Stimulated activated CD4-positive, alpha-beta T cell treated with anti-CD3 and anti-CD28 coated beads, Interleukin-4, amount 100 ng/mL, for 24 hours (primary cell): ENCODE data around the gene FOXJ2.
"Not testable (repeated sequence)": the region's sequence is repeated elsewhere in the genome, so short reads cannot be mapped to it uniquely, and the experiment has no call there.

ENCODE experiments used
- DNase-seq: peaks from one replicate; pipeline ENCODE4 v3.0.0-alpha.2; 2020

FOXJ2 gene

DNA sequence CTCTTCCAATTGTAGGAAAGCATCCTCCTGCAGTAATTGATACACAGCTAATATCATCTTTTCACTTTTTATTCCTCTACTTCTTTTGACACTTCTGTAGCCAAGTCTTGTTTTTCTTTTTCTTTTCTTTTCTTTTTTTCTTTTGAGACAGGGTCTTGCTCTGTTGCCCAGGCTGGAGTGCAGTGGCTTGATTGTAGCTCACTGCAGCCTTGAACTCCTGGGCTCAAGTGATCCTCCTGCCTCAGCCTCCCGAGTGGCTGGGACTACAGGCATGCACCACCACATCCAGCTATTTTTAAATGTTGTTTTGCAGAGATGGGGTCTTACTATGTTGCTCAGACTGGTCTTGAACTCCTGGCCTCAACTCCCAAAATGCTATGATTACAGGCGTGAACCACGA, 39.3 kb downstream of the FOXJ2 start:
- not testable (repeated sequence) for DNase-seq

- DNase-seq = no peak
Measured at GRCh38 chr12:8075935-8076334, 43.4 kb downstream of the FOXJ2 start.

DNA sequence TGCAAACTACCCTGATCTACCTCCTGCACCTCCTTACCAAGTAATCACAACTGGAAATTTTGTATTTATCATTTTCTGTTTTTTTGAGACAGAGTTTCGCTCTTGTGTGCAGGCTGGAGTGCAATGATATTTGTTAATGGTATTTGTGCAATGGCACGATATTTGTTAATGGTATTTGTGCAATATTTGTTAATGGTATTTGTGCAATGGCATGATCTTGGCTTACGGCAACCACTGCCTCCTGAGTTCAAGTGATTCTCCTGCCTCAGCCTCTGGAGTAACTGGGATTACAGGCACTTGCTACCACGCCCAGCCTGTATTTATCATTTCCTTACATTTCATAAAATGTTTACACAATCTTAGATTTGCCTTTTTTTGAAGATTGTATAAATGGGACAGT, 43.9 kb downstream of the FOXJ2 start:
- DNase-seq = no peak

- no peak for DNase-seq
Measured at GRCh38 chr12:8077207-8077606, 44.7 kb downstream of the FOXJ2 start.

DNA sequence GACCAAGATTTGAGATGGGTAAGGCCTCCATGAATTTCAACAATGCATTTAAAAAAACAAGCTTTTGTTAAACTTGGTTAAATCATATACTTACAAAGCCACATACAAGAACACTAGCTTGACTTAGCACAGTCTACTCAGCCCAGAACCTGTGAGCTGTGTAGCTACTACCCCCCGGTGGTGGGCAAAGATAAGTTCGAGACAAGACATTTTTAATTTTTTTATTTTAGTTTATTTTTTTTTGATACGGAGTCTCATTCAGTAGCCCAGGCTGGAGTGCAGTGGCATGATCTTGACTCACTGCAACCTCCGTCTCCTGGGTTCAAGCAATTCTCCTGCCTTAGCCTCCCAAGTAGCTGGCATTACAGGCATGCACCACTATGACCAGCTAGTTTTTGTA, 45.9 kb downstream of the FOXJ2 start:
- peak; percentile 70 for DNase-seq

DNA sequence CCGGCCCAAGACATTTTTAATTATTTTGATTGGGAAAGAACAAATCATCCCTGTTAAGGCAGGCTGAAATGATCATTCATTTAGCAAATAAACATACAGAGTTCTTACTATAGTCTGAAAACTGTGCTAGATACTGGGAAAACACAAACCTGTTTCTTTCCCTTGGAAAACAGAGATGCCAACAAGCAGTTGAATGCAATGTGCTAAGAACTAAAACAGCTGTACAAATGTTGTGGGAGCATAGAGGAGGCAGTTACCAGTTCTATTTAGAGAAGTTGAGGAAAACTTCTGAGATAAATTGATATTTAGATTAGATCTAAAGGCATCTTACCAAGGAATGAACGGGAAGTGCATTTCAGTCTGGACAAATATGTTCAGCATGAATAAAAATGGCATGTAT, 46.4 kb downstream of the FOXJ2 start:
- no peak for DNase-seq

DNA sequence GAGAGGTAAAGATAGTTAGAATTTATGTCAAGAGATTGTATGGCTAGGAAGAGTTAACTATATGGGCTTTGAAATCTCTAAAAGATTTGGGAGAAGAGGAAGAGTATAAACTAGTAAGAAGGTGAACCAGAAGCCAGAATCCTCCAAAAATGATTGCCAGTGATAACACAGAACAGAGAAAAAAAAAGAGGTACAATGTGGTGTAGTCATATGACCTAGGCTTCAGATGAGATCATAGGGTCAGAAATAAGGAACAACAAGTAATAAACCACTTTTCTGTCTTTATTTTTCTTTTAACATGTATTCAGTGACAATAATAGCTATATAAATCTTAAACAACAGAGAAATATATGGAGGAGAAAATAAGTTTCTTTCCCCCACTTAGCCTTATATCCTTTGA, 47.6 kb downstream of the FOXJ2 start:
- DNase-seq = no peak

DNA sequence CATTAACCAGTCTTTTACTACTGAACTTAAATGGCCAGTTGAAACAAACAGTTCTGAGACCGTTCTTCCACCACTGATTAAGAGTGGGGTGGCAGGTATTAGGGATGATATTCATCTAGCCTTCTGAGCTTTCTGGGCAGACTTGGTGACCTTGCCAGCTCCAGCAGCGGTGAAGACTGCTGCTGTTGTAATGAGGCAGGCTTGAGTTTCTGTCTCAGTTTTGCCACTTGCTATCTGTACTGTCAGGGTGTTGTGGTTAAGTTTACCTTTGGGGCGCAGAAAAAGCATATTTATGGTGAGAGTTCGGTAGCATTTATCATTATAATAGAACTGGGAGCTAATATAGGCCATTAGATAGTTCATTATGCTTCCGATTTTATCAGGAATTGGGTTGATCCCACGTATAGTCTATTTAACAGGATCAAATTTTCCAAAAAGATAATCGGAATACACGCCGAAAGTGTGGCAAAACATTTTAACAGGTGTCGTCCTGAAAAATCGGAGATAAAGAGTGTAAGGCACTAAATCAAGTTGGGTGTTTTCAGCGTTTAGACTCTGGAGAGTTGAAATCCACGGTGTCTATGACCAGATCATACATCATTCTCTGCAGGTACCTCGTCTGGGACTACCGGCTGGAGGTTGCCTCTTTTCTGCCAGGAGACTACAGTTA, 48.9 kb downstream of the FOXJ2 start:
- peak; percentile 28 for DNase-seq

DNA sequence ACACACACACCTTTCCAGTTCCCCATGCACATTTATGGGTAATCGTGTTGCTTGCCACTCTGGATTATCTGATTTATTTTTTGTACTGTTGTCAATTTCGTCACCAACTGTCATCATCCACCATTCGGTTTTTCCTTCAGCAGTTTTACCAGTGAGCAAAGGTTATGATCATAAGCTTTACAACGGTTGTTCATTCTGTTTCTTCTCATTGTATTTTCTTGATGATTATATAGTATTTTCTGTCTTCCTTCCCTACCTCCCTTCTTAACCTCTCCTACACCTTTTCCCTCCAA, 50.2 kb downstream of the FOXJ2 start:
- DNase-seq = no peak

DNA sequence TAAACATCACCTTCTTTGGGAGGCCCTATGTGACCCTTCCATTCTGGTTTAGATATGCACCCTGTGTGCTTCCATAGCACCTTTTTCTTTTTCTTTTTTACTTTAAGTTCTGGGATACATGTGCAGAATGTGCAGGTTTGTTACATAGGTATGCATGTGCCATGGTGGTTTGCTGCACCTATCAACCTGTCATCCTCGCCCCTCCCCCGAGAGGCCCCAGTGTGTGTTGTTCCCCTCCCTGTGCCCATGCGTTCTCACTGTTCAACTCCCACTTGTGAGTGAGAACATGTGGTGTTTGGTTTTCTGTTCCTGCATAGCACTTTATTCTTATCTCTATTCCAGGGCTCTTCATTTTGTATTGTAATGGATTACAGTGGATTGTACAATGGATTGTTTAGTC, 51.8 kb downstream of the FOXJ2 start:
- DNase-seq = peak; percentile 33

- no peak for DNase-seq
Measured at GRCh38 chr12:8087666-8088065, 55.1 kb downstream of the FOXJ2 start.

DNA sequence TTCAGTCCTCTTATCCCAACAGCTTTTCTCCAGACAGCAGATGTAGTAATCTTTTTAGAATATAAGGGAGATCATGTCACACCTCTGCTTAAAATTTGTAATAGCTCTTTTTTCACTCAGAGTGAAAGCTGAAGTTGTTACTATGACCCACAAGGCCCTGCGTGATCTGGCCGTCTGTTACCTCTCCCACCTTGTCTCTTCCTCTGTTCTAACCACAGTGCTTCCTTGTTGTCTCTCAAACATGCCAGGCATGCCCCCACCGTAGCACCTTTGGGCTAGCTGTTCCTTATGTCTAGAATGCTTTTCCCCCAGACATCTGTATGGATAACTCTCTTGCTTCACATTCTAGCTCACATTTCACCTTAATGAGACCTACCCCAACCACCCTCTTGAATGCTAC, 56.1 kb downstream of the FOXJ2 start:
- DNase-seq = peak; percentile 29

DNA sequence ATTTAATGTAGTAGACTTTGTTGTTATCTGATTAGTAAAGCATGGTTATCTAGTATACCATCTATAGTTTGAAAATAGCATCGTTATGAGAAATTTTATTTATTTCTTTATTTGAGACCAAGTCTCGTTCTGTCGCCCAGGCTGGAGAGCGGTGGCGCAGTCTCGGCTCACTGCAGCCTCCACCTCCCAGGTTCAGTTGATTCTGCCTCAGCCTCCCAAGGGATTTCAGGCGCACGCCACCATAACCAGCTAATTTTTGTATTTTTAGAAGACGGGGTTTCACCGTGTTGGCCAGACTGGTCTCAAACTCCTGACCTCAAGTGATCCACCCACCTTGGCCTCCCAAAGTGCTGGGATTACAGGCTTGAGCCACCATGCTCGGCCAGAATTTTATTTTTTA, 56.8 kb downstream of the FOXJ2 start:
- not testable (repeated sequence) for DNase-seq

- DNase-seq = no peak
Measured at GRCh38 chr12:8089716-8090115, 57.2 kb downstream of the FOXJ2 start.

- DNase-seq = no peak
Measured at GRCh38 chr12:8093291-8093690, 60.8 kb downstream of the FOXJ2 start.

DNA sequence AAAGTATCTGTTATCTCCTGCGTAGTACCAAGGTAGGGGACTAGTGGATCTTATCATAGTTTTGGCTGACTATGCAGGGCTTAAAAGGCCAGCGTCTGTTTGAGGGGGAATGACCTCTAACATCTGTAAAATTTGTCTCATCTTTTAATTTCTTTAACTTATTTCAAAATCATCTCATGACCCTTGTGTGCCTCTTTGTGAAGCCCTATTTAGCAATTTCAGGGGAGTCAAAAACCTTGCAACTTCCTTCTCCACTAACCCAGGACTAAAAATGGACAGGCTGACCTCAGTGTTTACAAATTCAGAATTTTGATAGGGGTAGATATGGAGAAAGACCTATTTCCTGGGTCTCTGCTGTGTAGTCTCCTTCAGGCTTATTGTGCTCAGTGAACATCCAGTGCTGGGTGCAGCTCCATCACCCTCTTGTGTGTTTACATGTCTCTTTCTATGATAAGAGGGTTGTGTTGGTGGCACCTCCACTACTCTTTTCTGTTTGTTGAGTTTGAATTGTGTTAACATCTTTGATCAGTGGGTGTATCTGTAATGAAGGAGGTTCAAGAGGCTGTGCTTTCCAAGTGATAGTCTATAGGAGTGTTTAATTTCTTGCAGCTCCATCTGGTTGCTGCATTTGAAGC, 63.9 kb downstream of the FOXJ2 start:
- DNase-seq = no peak

- no peak for DNase-seq
Measured at GRCh38 chr12:8099235-8099634, 66.7 kb downstream of the FOXJ2 start.
